Measurements from ENCODE around the gene KMT2C. TPM values are rescaled to one million over a fixed set of nuclear protein-coding genes. Genes with fewer than 3 reads are reported as not detected.
"Not testable (repeated sequence)": the region's sequence is repeated elsewhere in the genome, so short reads cannot be mapped to it uniquely, and the experiment has no call there.

The KMT2C gene
- total RNA-seq, 2 experiments from 2014 or later = 34.2 to 38.2 TPM

- not testable (repeated sequence) for H3K9me3 Mint-ChIP-seq, H3K4me3 Mint-ChIP-seq, H3K27me3 Mint-ChIP-seq, H3K4me1 Mint-ChIP-seq, DNase-seq, H3K27ac Mint-ChIP-seq
- peaks cover 13% of the 10 kb centered on the region for H3K36me3 Mint-ChIP-seq
These were observed 150.8 kb downstream of the KMT2C start for GRCh38 chr7:152284998-152285397.

- not testable (repeated sequence) for DNase-seq, H3K9me3 Mint-ChIP-seq, H3K27ac Mint-ChIP-seq, H3K4me1 Mint-ChIP-seq, H3K36me3 Mint-ChIP-seq, H3K4me3 Mint-ChIP-seq, H3K27me3 Mint-ChIP-seq
These were observed 158.1 kb downstream of the KMT2C start for GRCh38 chr7:152277687-152278086.

GRCh38 chr7:152270427-152270826, 165.4 kb downstream of the KMT2C start:
- not testable (repeated sequence) for H3K27ac Mint-ChIP-seq, H3K4me3 Mint-ChIP-seq, H3K4me1 Mint-ChIP-seq, DNase-seq, H3K27me3 Mint-ChIP-seq, H3K9me3 Mint-ChIP-seq
- peaks cover 15% of the 10 kb centered on the region for H3K36me3 Mint-ChIP-seq

- not testable (repeated sequence) for H3K9me3 Mint-ChIP-seq, DNase-seq, H3K27me3 Mint-ChIP-seq, H3K4me1 Mint-ChIP-seq, H3K27ac Mint-ChIP-seq, H3K4me3 Mint-ChIP-seq
- peaks cover 25% of the 10 kb centered on the region for H3K36me3 Mint-ChIP-seq
These were observed 168.9 kb downstream of the KMT2C start for GRCh38 chr7:152266859-152267258.

GRCh38 chr7:152264915-152265314, 170.9 kb downstream of the KMT2C start:
- H3K4me1 Mint-ChIP-seq, H3K4me3 Mint-ChIP-seq, H3K9me3 Mint-ChIP-seq, H3K27ac Mint-ChIP-seq, H3K27me3 Mint-ChIP-seq, DNase-seq: not testable (repeated sequence)
- H3K36me3 Mint-ChIP-seq = peaks cover 17% of the 10 kb centered on the region

GRCh38 chr7:152262146-152262545, 173.7 kb downstream of the KMT2C start:
- DNase-seq, H3K4me3 Mint-ChIP-seq, H3K4me1 Mint-ChIP-seq, H3K27me3 Mint-ChIP-seq, H3K9me3 Mint-ChIP-seq: not testable (repeated sequence)
- peaks cover 22% of the 10 kb centered on the region for H3K36me3 Mint-ChIP-seq
- H3K27ac Mint-ChIP-seq = peak overlapping the region; percentile 16

- H3K27me3 Mint-ChIP-seq, DNase-seq, H3K27ac Mint-ChIP-seq, H3K4me3 Mint-ChIP-seq, H3K4me1 Mint-ChIP-seq, H3K9me3 Mint-ChIP-seq: not testable (repeated sequence)
- H3K36me3 Mint-ChIP-seq = peaks cover 30% of the 10 kb centered on the region
These were observed 176.2 kb downstream of the KMT2C start for GRCh38 chr7:152259645-152260044.

GRCh38 chr7:152247851-152248250, 188.0 kb downstream of the KMT2C start:
- H3K27ac Mint-ChIP-seq, H3K4me1 Mint-ChIP-seq, H3K9me3 Mint-ChIP-seq, H3K4me3 Mint-ChIP-seq, DNase-seq, H3K27me3 Mint-ChIP-seq: not testable (repeated sequence)
- H3K36me3 Mint-ChIP-seq = peaks cover 16% of the 10 kb centered on the region

GRCh38 chr7:152245417-152245816, 190.4 kb downstream of the KMT2C start:
- H3K36me3 Mint-ChIP-seq = peaks cover 12% of the 10 kb centered on the region
- H3K4me1 Mint-ChIP-seq, DNase-seq, H3K9me3 Mint-ChIP-seq, H3K27ac Mint-ChIP-seq, H3K4me3 Mint-ChIP-seq, H3K27me3 Mint-ChIP-seq: not testable (repeated sequence)

- not testable (repeated sequence) for H3K27me3 Mint-ChIP-seq, H3K9me3 Mint-ChIP-seq, H3K27ac Mint-ChIP-seq, DNase-seq, H3K4me3 Mint-ChIP-seq, H3K4me1 Mint-ChIP-seq
- peaks cover 12% of the 10 kb centered on the region for H3K36me3 Mint-ChIP-seq
These were observed 192.3 kb downstream of the KMT2C start for GRCh38 chr7:152243464-152243863.

- not testable (repeated sequence) for DNase-seq, H3K4me3 Mint-ChIP-seq, H3K9me3 Mint-ChIP-seq, H3K27me3 Mint-ChIP-seq, H3K27ac Mint-ChIP-seq, H3K36me3 Mint-ChIP-seq, H3K4me1 Mint-ChIP-seq
These were observed 194.5 kb downstream of the KMT2C start for GRCh38 chr7:152241301-152241700.

- H3K27ac Mint-ChIP-seq, H3K4me1 Mint-ChIP-seq, H3K4me3 Mint-ChIP-seq, DNase-seq, H3K36me3 Mint-ChIP-seq, H3K27me3 Mint-ChIP-seq, H3K9me3 Mint-ChIP-seq: not testable (repeated sequence)
These were observed 199.5 kb downstream of the KMT2C start for GRCh38 chr7:152236306-152236705.

- H3K4me3 Mint-ChIP-seq, H3K27ac Mint-ChIP-seq, H3K4me1 Mint-ChIP-seq, H3K9me3 Mint-ChIP-seq, H3K27me3 Mint-ChIP-seq, DNase-seq, H3K36me3 Mint-ChIP-seq: not testable (repeated sequence)
These were observed 201.4 kb downstream of the KMT2C start for GRCh38 chr7:152234421-152234820.

- no peak for DNase-seq
- no peak overlapping the region for H3K27ac Mint-ChIP-seq
- H3K4me1 Mint-ChIP-seq = no peaks in the 10 kb centered on the region
- no peak overlapping the region for H3K4me3 Mint-ChIP-seq
- H3K36me3 Mint-ChIP-seq = peaks cover 6% of the 10 kb centered on the region
- H3K9me3 Mint-ChIP-seq = no peaks in the 10 kb centered on the region
- no peaks in the 10 kb centered on the region for H3K27me3 Mint-ChIP-seq
These were observed 204.7 kb downstream of the KMT2C start for GRCh38 chr7:152231089-152231488.

GRCh38 chr7:152219556-152219955, 216.2 kb downstream of the KMT2C start:
- not testable (repeated sequence) for DNase-seq, H3K27me3 Mint-ChIP-seq, H3K4me1 Mint-ChIP-seq, H3K4me3 Mint-ChIP-seq, H3K36me3 Mint-ChIP-seq, H3K9me3 Mint-ChIP-seq, H3K27ac Mint-ChIP-seq

GRCh38 chr7:152208766-152209165, 227.0 kb downstream of the KMT2C start:
- not testable (repeated sequence) for H3K27me3 Mint-ChIP-seq, H3K27ac Mint-ChIP-seq, DNase-seq, H3K4me1 Mint-ChIP-seq, H3K4me3 Mint-ChIP-seq, H3K9me3 Mint-ChIP-seq
- H3K36me3 Mint-ChIP-seq = peaks cover 19% of the 10 kb centered on the region

- not testable (repeated sequence) for H3K4me3 Mint-ChIP-seq, H3K4me1 Mint-ChIP-seq, H3K36me3 Mint-ChIP-seq, H3K27me3 Mint-ChIP-seq, DNase-seq, H3K27ac Mint-ChIP-seq, H3K9me3 Mint-ChIP-seq
These were observed 231.4 kb downstream of the KMT2C start for GRCh38 chr7:152204417-152204816.
